Stimulated activated effector memory CD8-positive, alpha-beta T cell treated with anti-CD3 and anti-CD28 coated beads, Interleukin-12 subunit alpha, Interleukin-12 subunit beta, amount 100 ng/mL, for 72 hours (primary cell): ENCODE measurements around the gene PKD1.
A peak's percentile ranks its signal among the peaks of the same experiment; 100 is the strongest.

Experiments used
- ATAC-seq: fragments of 150-1000 bp; cut with Tn5 transposase; 2 replicates; pipeline ENCODE4 v1.10.0; 2021
- DNase-seq, 2 donors: peaks; one replicate each; pipeline ENCODE4 v3.0.0; 2021 to 2022; ENCODE audit warnings: low spot score in 2 of 2
- H3K27ac Mint-ChIP-seq: one replicate; pipeline ENCODE4 v1.8.0; 2022; ENCODE audit warnings: mild to moderate bottlenecking, mixed read lengths
- H3K36me3 Mint-ChIP-seq: one replicate; pipeline ENCODE4 v1.8.0; 2022; ENCODE audit warnings: mild to moderate bottlenecking, mixed read lengths
- H3K4me1 Mint-ChIP-seq: one replicate; pipeline ENCODE4 v1.8.0; 2022; ENCODE audit warnings: mixed read lengths
- H3K4me3 Mint-ChIP-seq: one replicate; pipeline ENCODE4 v1.8.0; 2022; ENCODE audit warnings: mild to moderate bottlenecking, mixed read lengths
- H3K9me3 Mint-ChIP-seq: one replicate; pipeline ENCODE4 v1.8.0; 2022; ENCODE audit warnings: mixed read lengths

The PKD1 gene

GRCh38 chr16:2086812-2087747 is 48.6 kb downstream of the PKD1 start:
- peaks cover 5% of the 10 kb centered on the region for H3K4me1 Mint-ChIP-seq
- no peak overlapping the region for H3K27ac Mint-ChIP-seq
- no peak for DNase-seq
- no peak for ATAC-seq
- no peak overlapping the region for H3K4me3 Mint-ChIP-seq
- no peaks in the 10 kb centered on the region for H3K9me3 Mint-ChIP-seq
- peaks cover 23% of the 10 kb centered on the region for H3K36me3 Mint-ChIP-seq

GRCh38 chr16:2086106-2086742 is 49.5 kb downstream of the PKD1 start:
- Mint-ChIP-seq H3K4me3 (no peak overlapping the region), H3K36me3 (peaks cover 23% of the 10 kb centered on the region), H3K27ac (no peak overlapping the region), H3K4me1 (peaks cover 5% of the 10 kb centered on the region), H3K9me3 (no peaks in the 10 kb centered on the region)
- ATAC-seq (no peak), DNase-seq (no peak)

- Mint-ChIP-seq H3K4me3 (no peak overlapping the region), H3K9me3 (no peaks in the 10 kb centered on the region), H3K4me1 (peaks cover 5% of the 10 kb centered on the region), H3K36me3 (peaks cover 25% of the 10 kb centered on the region), H3K27ac (no peak overlapping the region)
- DNase-seq (no peak), ATAC-seq (no peak)
These were observed 50.0 kb downstream of the PKD1 start for GRCh38 chr16:2085669-2086068.

GRCh38 chr16:2084895-2085625 is 50.6 kb downstream of the PKD1 start:
- ATAC-seq (no peak), DNase-seq (no peak)
- Mint-ChIP-seq H3K27ac (no peak overlapping the region), H3K4me3 (no peak overlapping the region), H3K9me3 (no peaks in the 10 kb centered on the region), H3K4me1 (peaks cover 5% of the 10 kb centered on the region), H3K36me3 (peaks cover 32% of the 10 kb centered on the region)

GRCh38 chr16:2083876-2084780 is 51.6 kb downstream of the PKD1 start:
- Mint-ChIP-seq H3K9me3 (no peaks in the 10 kb centered on the region), H3K4me3 (no peak overlapping the region), H3K36me3 (peaks cover 34% of the 10 kb centered on the region), H3K4me1 (peaks cover 5% of the 10 kb centered on the region), H3K27ac (no peak overlapping the region)
- no peak for DNase-seq
- ATAC-seq, result no peak

GRCh38 chr16:2083409-2083808 is 52.3 kb downstream of the PKD1 start:
- peaks cover 5% of the 10 kb centered on the region for H3K4me1 Mint-ChIP-seq
- no peak overlapping the region for H3K4me3 Mint-ChIP-seq

GRCh38 chr16:2082983-2083364 is 52.7 kb downstream of the PKD1 start:
- Mint-ChIP-seq H3K27ac (no peak overlapping the region), H3K9me3 (no peaks in the 10 kb centered on the region)
- ATAC-seq, result no peak

More at GRCh38 chr16:2083409-2083808, 52.3 kb downstream of the PKD1 start:
- ATAC-seq (no peak), DNase-seq (no peak)
- H3K27ac Mint-ChIP-seq, result no peak overlapping the region
- H3K9me3 Mint-ChIP-seq, result no peaks in the 10 kb centered on the region
- H3K36me3 Mint-ChIP-seq, result peaks cover 32% of the 10 kb centered on the region

GRCh38 chr16:2082171-2082982 is 53.3 kb downstream of the PKD1 start:
- Mint-ChIP-seq H3K36me3 (peaks cover 31% of the 10 kb centered on the region), H3K4me3 (no peak overlapping the region), H3K27ac (peak overlapping the region; percentile 38), H3K4me1 (peaks cover 5% of the 10 kb centered on the region), H3K9me3 (no peaks in the 10 kb centered on the region)
- no peak for DNase-seq
- ATAC-seq, result no peak

More at GRCh38 chr16:2082983-2083364, 52.7 kb downstream of the PKD1 start:
- Mint-ChIP-seq H3K36me3 (peaks cover 28% of the 10 kb centered on the region), H3K4me3 (no peak overlapping the region), H3K4me1 (peaks cover 5% of the 10 kb centered on the region)
- DNase-seq, result no peak

- Mint-ChIP-seq H3K36me3 (peaks cover 30% of the 10 kb centered on the region), H3K4me3 (no peak overlapping the region), H3K4me1 (peaks cover 5% of the 10 kb centered on the region), H3K27ac (no peak overlapping the region), H3K9me3 (no peaks in the 10 kb centered on the region)
- ATAC-seq, result no peak
- DNase-seq, result no peak
These were observed 54.3 kb downstream of the PKD1 start for GRCh38 chr16:2081201-2082084.

- ATAC-seq (no peak), DNase-seq (no peak)
- Mint-ChIP-seq H3K27ac (no peak overlapping the region), H3K36me3 (peaks cover 29% of the 10 kb centered on the region), H3K9me3 (no peaks in the 10 kb centered on the region), H3K4me1 (peaks cover 5% of the 10 kb centered on the region), H3K4me3 (no peak overlapping the region)
These were observed 55.7 kb downstream of the PKD1 start for GRCh38 chr16:2079991-2080390.

GRCh38 chr16:2079311-2079800 is 56.3 kb downstream of the PKD1 start:
- H3K9me3 Mint-ChIP-seq, result no peaks in the 10 kb centered on the region
- peaks cover 5% of the 10 kb centered on the region for H3K4me1 Mint-ChIP-seq
- DNase-seq, result no peak
- no peak overlapping the region for H3K4me3 Mint-ChIP-seq
- H3K27ac Mint-ChIP-seq, result no peak overlapping the region
- no peak for ATAC-seq
- peaks cover 35% of the 10 kb centered on the region for H3K36me3 Mint-ChIP-seq

- no peaks in the 10 kb centered on the region for H3K9me3 Mint-ChIP-seq
- DNase-seq (no peak), ATAC-seq (no peak)
- H3K4me3 Mint-ChIP-seq, result no peak overlapping the region
- peaks cover 36% of the 10 kb centered on the region for H3K36me3 Mint-ChIP-seq
- H3K27ac Mint-ChIP-seq, result peak overlapping the region; percentile 32
- H3K4me1 Mint-ChIP-seq, result peaks cover 5% of the 10 kb centered on the region
These were observed 57.0 kb downstream of the PKD1 start for GRCh38 chr16:2078691-2079090.

GRCh38 chr16:2078096-2078495 is 57.6 kb downstream of the PKD1 start:
- Mint-ChIP-seq H3K9me3 (no peaks in the 10 kb centered on the region), H3K4me1 (peaks cover 5% of the 10 kb centered on the region), H3K27ac (peak overlapping the region; percentile 32), H3K4me3 (no peak overlapping the region), H3K36me3 (peaks cover 36% of the 10 kb centered on the region)
- ATAC-seq (no peak), DNase-seq (no peak)
